Activated gamma-delta T cell (primary cell): Measurements from ENCODE around the gene ACYP1.

Source experiments
- DNase-seq: peaks from one replicate; lab custom pipeline; 2025; lab: John Stamatoyannopoulos, UW

ACYP1 gene

GRCh38 chr14:75040959-75041358 is 22.9 kb downstream of the ACYP1 start:
- no peak for DNase-seq

GRCh38 chr14:75040507-75040906 is 23.3 kb downstream of the ACYP1 start:
- no peak for DNase-seq

- DNase-seq = no peak
Measured at GRCh38 chr14:75032939-75033338, 30.9 kb downstream of the ACYP1 start.

GRCh38 chr14:75030147-75030546 is 33.7 kb downstream of the ACYP1 start:
- no peak for DNase-seq

GRCh38 chr14:75025876-75026275 is 37.9 kb downstream of the ACYP1 start:
- DNase-seq = no peak

GRCh38 chr14:75025082-75025481 is 38.7 kb downstream of the ACYP1 start:
- no peak for DNase-seq

- DNase-seq = no peak
Measured at GRCh38 chr14:75023108-75023507, 40.7 kb downstream of the ACYP1 start.

GRCh38 chr14:75022655-75023054 is 41.2 kb downstream of the ACYP1 start:
- no peak for DNase-seq

GRCh38 chr14:75018694-75019093 is 45.1 kb downstream of the ACYP1 start:
- no peak for DNase-seq

GRCh38 chr14:75016815-75017214 is 47.0 kb downstream of the ACYP1 start:
- no peak for DNase-seq

GRCh38 chr14:75015496-75015895 is 48.3 kb downstream of the ACYP1 start:
- DNase-seq = no peak

- DNase-seq = no peak
Measured at GRCh38 chr14:75013290-75013689, 50.5 kb downstream of the ACYP1 start.

- no peak for DNase-seq
Measured at GRCh38 chr14:75011356-75011994, 52.3 kb downstream of the ACYP1 start.

- no peak for DNase-seq
Measured at GRCh38 chr14:75010472-75011093, 53.2 kb downstream of the ACYP1 start.

GRCh38 chr14:75009176-75009575 is 54.6 kb downstream of the ACYP1 start:
- no peak for DNase-seq

- no peak for DNase-seq
Measured at GRCh38 chr14:75005357-75005756, 58.5 kb downstream of the ACYP1 start.

- no peak for DNase-seq
Measured at GRCh38 chr14:75003250-75004027, 60.4 kb downstream of the ACYP1 start.
